Measurements from ENCODE around the gene PODXL2.

Gene PODXL2

DNA sequence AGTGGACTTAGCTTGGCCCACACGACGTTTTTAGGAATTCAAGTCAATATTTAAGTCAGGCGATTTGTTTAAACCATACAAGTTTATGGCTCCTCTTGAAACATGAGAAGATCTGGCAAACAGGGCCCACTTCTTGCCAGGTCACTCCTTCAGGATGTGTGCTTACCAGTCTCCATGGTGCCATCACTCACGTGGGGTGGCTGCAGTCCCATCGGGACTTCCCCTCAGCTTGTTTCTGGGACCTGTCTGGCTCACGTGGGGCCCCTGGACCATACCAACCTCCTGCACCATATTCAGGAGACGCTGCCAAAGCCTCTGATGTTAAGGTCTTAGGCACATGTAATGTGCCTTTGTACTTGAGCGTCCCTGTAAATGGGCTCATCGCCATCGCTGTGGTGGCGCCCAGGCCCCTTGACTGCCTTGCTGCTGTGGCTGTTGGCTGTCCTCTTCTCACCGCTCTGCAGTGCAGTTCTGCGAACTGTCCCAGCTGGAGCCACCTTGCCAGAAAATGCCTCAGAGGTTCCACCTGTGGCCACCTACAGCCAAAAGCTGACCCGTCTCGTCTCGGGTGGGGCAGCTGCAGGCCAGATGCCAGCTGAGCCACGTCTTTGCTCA is 21.9 kb upstream of the PODXL2 start:
- TF ChIP-seq, protein P1, sequence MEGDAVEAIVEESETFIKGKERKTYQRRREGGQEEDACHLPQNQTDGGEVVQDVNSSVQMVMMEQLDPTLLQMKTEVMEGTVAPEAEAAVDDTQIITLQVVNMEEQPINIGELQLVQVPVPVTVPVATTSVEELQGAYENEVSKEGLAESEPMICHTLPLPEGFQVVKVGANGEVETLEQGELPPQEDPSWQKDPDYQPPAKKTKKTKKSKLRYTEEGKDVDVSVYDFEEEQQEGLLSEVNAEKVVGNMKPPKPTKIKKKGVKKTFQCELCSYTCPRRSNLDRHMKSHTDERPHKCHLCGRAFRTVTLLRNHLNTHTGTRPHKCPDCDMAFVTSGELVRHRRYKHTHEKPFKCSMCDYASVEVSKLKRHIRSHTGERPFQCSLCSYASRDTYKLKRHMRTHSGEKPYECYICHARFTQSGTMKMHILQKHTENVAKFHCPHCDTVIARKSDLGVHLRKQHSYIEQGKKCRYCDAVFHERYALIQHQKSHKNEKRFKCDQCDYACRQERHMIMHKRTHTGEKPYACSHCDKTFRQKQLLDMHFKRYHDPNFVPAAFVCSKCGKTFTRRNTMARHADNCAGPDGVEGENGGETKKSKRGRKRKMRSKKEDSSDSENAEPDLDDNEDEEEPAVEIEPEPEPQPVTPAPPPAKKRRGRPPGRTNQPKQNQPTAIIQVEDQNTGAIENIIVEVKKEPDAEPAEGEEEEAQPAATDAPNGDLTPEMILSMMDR (conservative IDR thresholded peaks at IDR 0.05) = no peak
- no peak for TF ChIP-seq ZFX (IDR thresholded peaks at IDR 0.05)
- peak overlapping the region; percentile 71 for H3K27ac ChIP-seq

DNA sequence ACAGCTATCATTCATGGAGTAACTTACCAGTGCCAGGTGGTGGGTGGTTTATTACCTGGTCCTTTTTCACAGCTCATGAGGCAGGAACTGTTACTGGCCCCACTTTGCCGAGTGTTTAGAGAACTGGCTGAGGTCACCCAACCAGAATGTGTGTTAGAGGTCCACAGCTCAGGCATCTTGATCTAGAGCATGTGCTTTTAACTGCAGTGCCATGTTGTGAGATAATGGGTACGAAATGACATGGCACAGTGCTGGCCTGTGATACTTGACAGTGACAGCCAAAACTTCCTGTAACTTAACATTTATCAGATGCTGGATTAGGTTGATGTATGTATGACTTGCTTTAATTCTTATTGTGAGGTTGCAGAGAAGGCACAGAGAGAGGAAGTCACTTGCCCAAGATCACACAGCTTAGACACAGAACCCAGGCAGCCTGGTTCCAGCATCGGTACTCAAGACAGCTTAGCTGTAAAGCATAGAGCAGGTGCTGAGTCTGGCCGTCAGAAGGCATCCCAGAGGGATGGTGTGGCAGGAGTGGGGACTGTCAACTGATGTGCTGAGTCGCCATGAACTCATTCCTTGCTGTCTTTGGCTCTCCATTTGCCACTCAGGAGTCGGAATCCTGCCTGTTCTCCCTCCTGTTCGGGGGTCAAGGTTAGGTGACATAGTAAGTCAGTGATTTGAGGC is 21.2 kb upstream of the PODXL2 start:
- peak overlapping the region; percentile 71 for H3K27ac ChIP-seq
- TF ChIP-seq, protein P1 (conservative IDR thresholded peaks at IDR 0.05) = no peak
- no peak for TF ChIP-seq ZFX (IDR thresholded peaks at IDR 0.05)

DNA sequence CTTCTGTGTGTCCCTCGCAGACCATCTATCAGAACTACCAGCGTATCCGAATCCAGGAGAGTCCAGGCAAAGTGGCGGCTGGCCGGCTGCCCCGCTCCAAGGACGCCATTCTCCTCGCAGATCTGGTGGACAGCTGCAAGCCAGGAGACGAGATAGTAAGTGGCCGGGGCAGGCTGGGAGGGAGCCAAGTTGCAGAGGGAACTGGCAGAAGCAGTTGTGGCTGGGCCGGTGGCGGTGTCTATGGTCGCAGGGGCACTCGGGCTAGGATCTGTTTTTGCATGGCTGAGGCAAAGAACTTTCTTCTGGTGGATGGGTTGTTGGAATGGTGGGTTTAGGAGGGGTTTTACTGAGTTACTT is 20.6 kb upstream of the PODXL2 start:
- no peak for TF ChIP-seq ZFX (IDR thresholded peaks at IDR 0.05)
- TF ChIP-seq, protein P1 (conservative IDR thresholded peaks at IDR 0.05) = no peak
- H3K27ac ChIP-seq = peak overlapping the region; percentile 71; the same call in 1 of the 2 replicates

- H3K27ac ChIP-seq = no peak overlapping the region
- TF ChIP-seq, protein P1 (conservative IDR thresholded peaks at IDR 0.05) = no peak
- no peak for TF ChIP-seq ZFX (IDR thresholded peaks at IDR 0.05)
These were observed 18.9 kb upstream of the PODXL2 start for GRCh38 chr3:127610105-127610504.

DNA sequence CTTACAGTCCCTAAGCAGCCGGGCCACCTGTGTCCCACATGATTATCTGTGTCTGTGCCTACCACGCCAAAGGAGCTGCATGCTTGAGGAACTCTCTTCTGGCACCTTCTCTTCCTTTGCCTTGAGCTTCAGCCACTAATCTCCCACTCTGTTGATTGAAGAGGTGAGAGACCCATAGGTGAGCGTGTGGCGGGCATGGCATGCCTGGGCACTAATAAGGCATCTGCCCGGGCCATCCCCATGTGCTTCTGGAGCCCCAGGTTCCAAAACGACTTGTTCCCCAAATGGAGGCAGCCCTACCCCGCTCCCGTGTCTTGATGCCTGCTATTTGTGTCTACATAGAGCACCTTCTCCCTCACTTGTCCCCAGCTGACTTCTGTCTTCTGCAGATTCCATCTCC is 17.7 kb upstream of the PODXL2 start:
- H3K27ac ChIP-seq = peak overlapping the region; percentile 61; the same call in 1 of the 2 replicates
- TF ChIP-seq, protein P1 (conservative IDR thresholded peaks at IDR 0.05) = no peak
- TF ChIP-seq ZFX (IDR thresholded peaks at IDR 0.05) = no peak

DNA sequence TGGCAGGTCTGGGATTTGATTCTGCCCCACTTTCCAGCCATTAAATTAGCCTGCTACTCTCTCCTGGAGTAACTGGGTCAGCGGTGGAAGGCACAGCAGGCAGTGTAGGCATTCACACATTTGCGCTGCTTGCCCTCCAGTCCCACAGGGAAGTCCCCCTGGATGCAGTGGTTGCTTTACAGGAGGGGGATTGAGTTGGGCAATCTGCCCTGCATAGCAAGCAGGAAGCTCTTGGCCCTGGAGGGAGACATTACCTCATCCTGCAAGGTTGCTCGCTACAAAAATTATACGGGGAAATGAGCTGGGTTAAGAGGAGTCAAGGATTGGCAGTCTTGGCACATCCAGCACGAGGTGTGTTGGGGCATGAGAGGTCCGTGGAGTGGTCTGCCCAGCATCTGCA is 16.0 kb upstream of the PODXL2 start:
- peak overlapping the region; percentile 61 for H3K27ac ChIP-seq
- no peak for TF ChIP-seq ZFX (IDR thresholded peaks at IDR 0.05)
- TF ChIP-seq, protein P1 (conservative IDR thresholded peaks at IDR 0.05) = no peak

DNA sequence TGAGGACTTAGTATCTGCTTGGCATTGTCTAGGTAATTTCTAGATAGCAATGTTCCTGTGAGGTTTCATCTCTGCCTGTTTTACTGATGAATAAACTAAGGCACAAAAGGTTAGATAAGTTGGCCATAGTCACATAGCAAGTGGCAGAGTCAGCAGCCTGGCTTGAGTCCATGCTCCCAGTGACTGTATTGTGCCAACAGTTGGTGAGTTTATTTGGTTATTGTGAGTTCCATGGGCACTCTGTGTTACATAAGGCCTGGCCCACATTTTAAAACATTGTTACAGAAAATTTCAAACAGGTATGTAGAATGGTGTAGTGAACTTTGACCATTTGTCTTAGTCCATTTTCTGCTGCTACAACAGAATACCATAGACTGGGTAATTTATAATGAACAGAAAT is 15.6 kb upstream of the PODXL2 start:
- TF ChIP-seq, protein P1 (conservative IDR thresholded peaks at IDR 0.05) = no peak
- TF ChIP-seq ZFX (IDR thresholded peaks at IDR 0.05) = no peak

More for the DNA sequence above, 15.6 kb upstream of the PODXL2 start:
- peak overlapping the region; percentile 61 for H3K27ac ChIP-seq

All from C4-2B (cell line).